ENCODE data around the gene HSPA9. TPM values are rescaled to one million over a fixed set of nuclear protein-coding genes. Genes with fewer than 3 reads are reported as not detected.

HSPA9 gene
- polyA plus RNA-seq, 1 donor from 2014 or later = 280 TPM

- H3K27me3 ChIP-seq (ENCODE audit: insufficient read depth, low read depth, low read length) = no peaks in the 10 kb centered on the region
These were observed 7.0 kb downstream of the HSPA9 start for GRCh38 chr5:138568061-138568824.

GRCh38 chr5:138566792-138567191, 8.4 kb downstream of the HSPA9 start:
- Histone ChIP-seq H3K27me3 (ENCODE audit: insufficient read depth, low read depth, low read length) (no peaks in the 10 kb centered on the region), H2AFZ (ENCODE audit: low read depth, low read length) (no peak overlapping the region), H3K79me2 (replicated peaks; ENCODE audit: insufficient read depth, low read length) (peaks cover 10% of the 10 kb centered on the region), H3K36me3 (ENCODE audit: insufficient read depth, low read length) (peaks cover 4% of the 10 kb centered on the region), H3K4me2 (ENCODE audit: low read length) (no peak overlapping the region), H4K20me1 (ENCODE audit: insufficient read depth) (no peaks in the 10 kb centered on the region), H3K9me2 (ENCODE audit: insufficient read depth, low read length) (no peaks in the 10 kb centered on the region), H3K9ac (ENCODE audit: low read length) (no peak overlapping the region), H3F3A (ENCODE audit: insufficient read depth, low read length, poor library complexity, severe bottlenecking) (no peaks in the 10 kb centered on the region), H3K9me3 (ENCODE audit: low read length) (no peaks in the 10 kb centered on the region), H3K4me3 (ENCODE audit: low read length) (no peak overlapping the region), H3K27ac (ENCODE audit: low read length) (no peak overlapping the region)
- TF ChIP-seq EZH2 (IDR thresholded peaks at IDR 0.05; ENCODE audit: borderline replicate concordance, insufficient read depth, low read length, poor library complexity, severe bottlenecking) (no peak), POLR2AphosphoS5 (IDR thresholded peaks at IDR 0.05) (no peak), REST (IDR thresholded peaks at IDR 0.05; ENCODE audit: borderline replicate concordance) (no peak), RAD21 (conservative IDR thresholded peaks at IDR 0.05) (no peak), TAF1 (IDR thresholded peaks at IDR 0.05; ENCODE audit: low read depth) (no peak), EP300 (conservative IDR thresholded peaks at IDR 0.05; ENCODE audit: poor library complexity, severe bottlenecking) (no peak)

More at GRCh38 chr5:138568061-138568824, 7.0 kb downstream of the HSPA9 start:
- Histone ChIP-seq H3K9me3 (ENCODE audit: low read length) (no peaks in the 10 kb centered on the region), H2AFZ (ENCODE audit: low read depth, low read length) (no peak overlapping the region), H3K4me3 (ENCODE audit: low read length) (no peak overlapping the region), H3K4me2 (ENCODE audit: low read length) (no peak overlapping the region), H3K9me2 (ENCODE audit: insufficient read depth, low read length) (no peaks in the 10 kb centered on the region), H3K9ac (ENCODE audit: low read length) (no peak overlapping the region), H3K27ac (ENCODE audit: low read length) (no peak overlapping the region), H3K79me2 (replicated peaks; ENCODE audit: insufficient read depth, low read length) (peaks cover 11% of the 10 kb centered on the region), H4K20me1 (ENCODE audit: insufficient read depth) (no peaks in the 10 kb centered on the region), H3F3A (ENCODE audit: insufficient read depth, low read length, poor library complexity, severe bottlenecking) (no peaks in the 10 kb centered on the region), H3K36me3 (ENCODE audit: insufficient read depth, low read length) (peaks cover 4% of the 10 kb centered on the region)
- no peak for TF ChIP-seq RAD21 (conservative IDR thresholded peaks at IDR 0.05)
- no peak for TF ChIP-seq REST (IDR thresholded peaks at IDR 0.05; ENCODE audit: borderline replicate concordance)
- TF ChIP-seq EP300 (conservative IDR thresholded peaks at IDR 0.05; ENCODE audit: poor library complexity, severe bottlenecking) = no peak
- no peak for TF ChIP-seq MXI1 (conservative IDR thresholded peaks at IDR 0.05; ENCODE audit: poor library complexity, severe bottlenecking)
- no peak for TF ChIP-seq EZH2 (IDR thresholded peaks at IDR 0.05; ENCODE audit: borderline replicate concordance, insufficient read depth, low read length, poor library complexity, severe bottlenecking)
- no peak for TF ChIP-seq CTCF (IDR thresholded peaks at IDR 0.05; ENCODE audit: poor library complexity, severe bottlenecking)
- no peak for TF ChIP-seq SMC3 (conservative IDR thresholded peaks at IDR 0.05; ENCODE audit: poor library complexity)
- no peak for TF ChIP-seq TAF1 (IDR thresholded peaks at IDR 0.05; ENCODE audit: low read depth)
- TF ChIP-seq POLR2AphosphoS5 (IDR thresholded peaks at IDR 0.05) = no peak

All from neural cell (in vitro differentiated cells).